Uterus (tissue), 4 donors: ENCODE measurements around the gene MAP2K6. TPM values are rescaled to one million over a fixed set of nuclear protein-coding genes. Genes with fewer than 3 reads are reported as not detected.

Experiments used
- DNase-seq, 2 donors: peaks; one replicate each; pipeline ENCODE4 v3.0.0-alpha.2; 2019 to 2020
- H3K27ac ChIP-seq, 2 donors: fragments of 200-600 bp; sonication (generic); 1 replicate in 1 of 2; 2 replicates in 1 of 2; pipeline ENCODE4 v1.5.1; 2016 to 2018
- H3K27me3 ChIP-seq, 2 donors: fragments of 200-600 bp; sonication (generic); one replicate each; pipeline ENCODE4 v1.5.1; 2018 to 2019; ENCODE audit warnings: control low read depth in 1 of 2
- H3K36me3 ChIP-seq, 2 donors: fragments of 200-600 bp; sonication (generic); one replicate each; pipeline ENCODE4 v1.5.1; 2019; ENCODE audit warnings: control low read depth in 1 of 2
- H3K4me1 ChIP-seq, 2 donors: fragments of 200-600 bp; sonication (generic); one replicate each; pipeline ENCODE4 v1.5.1; 2018 to 2019; ENCODE audit warnings: control low read depth in 1 of 2
- H3K4me3 ChIP-seq, 2 donors: fragments of 200-600 bp; sonication (generic); 1 replicate in 1 of 2; 2 replicates in 1 of 2; pipeline ENCODE4 v1.5.1; 2018 to 2019; ENCODE audit warnings: mild to moderate bottlenecking in 1 of 2
- H3K9me3 ChIP-seq, 2 donors: fragments of 200-600 bp; sonication (generic); one replicate each; pipeline ENCODE4 v1.5.1; 2019; ENCODE audit warnings: control low read depth in 1 of 2
- CTCF ChIP-seq, 4 experiments: fragments of 200-600 bp in 2 of 4; fragments of 450-650 bp in 2 of 4; sonication (generic) in 2 of 4; IDR thresholded peaks; one replicate each; pipeline ENCODE4 v1.5.1; 2016 to 2019; ENCODE audit warnings: antibody characterized with exemption in 4 of 4, mild to moderate bottlenecking in 2 of 4, moderate library complexity in 1 of 4
- POLR2A ChIP-seq, 2 donors: fragments of 450-650 bp; IDR thresholded peaks; one replicate each; pipeline ENCODE4 v1.6.1; 2016; ENCODE audit warnings: antibody characterized with exemption in 2 of 2, mild to moderate bottlenecking in 1 of 2, moderate library complexity in 1 of 2
- intact Hi-C: fragments of 100-400 bp; cut with DNase I; formaldehyde crosslinking; loops from one replicate; pipeline ENCODE4 v1.15.1; 2023; ENCODE audit warnings: low total_unique reads
- total RNA-seq, 4 donors: library from RNA; depleted of rRNA in 3 of 4; stranded (reverse); fragments of >200 nt in 3 of 4; gene quantifications; one replicate each; pipeline versions ENCODE4 v1.1.0 to v1.2.4, GENCODE V29; 2014 to 2023
- donor health status: DM: yes; HTN: yes; CAD: no.

Gene MAP2K6
- total RNA-seq, 4 donors from 2014 or later, result 3.2 to 43.4 (median 4.3) TPM

DNA sequence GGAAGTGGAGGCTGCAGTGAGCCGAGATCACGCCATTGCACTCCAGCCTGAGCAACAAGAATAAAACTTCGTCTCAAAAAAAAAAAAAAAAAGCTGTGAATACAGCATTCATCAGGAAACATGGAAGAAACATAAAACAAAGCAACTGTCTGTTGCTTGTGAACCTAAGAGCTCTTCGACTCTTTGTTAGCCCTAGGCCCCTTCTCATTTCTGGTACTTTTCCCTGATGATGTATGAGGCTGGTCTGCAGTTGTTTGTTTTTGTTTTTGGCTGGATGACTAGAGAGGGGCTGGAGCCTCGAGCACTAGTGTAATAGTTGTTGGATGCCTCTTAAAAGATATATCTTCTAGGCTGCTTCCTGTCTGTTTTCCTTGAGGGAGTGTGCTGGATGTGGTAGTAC lies 113.5 kb downstream of the MAP2K6 start:
- H3K4me1 ChIP-seq, result no peaks in the 10 kb centered on the region
- no peaks in the 10 kb centered on the region for H3K9me3 ChIP-seq
- H3K27ac ChIP-seq, result no peak overlapping the region
- no peaks in the 10 kb centered on the region for H3K27me3 ChIP-seq
- intact Hi-C loops, result no loop called here
- TF ChIP-seq POLR2A (IDR thresholded peaks at IDR 0.05) (no peak), CTCF (IDR thresholded peaks at IDR 0.05) (no peak)
- no peaks in the 10 kb centered on the region for H3K36me3 ChIP-seq
- no peak overlapping the region for H3K4me3 ChIP-seq
- DNase-seq, result no peak

- no peak overlapping the region for H3K27ac ChIP-seq
- H3K4me1 ChIP-seq, result no peaks in the 10 kb centered on the region
- H3K4me3 ChIP-seq, result no peak overlapping the region
- no peaks in the 10 kb centered on the region for H3K27me3 ChIP-seq
- no peak for TF ChIP-seq POLR2A (IDR thresholded peaks at IDR 0.05)
- TF ChIP-seq CTCF (IDR thresholded peaks at IDR 0.05), result no peak
- H3K36me3 ChIP-seq, result no peaks in the 10 kb centered on the region
- no peak for DNase-seq
- no peaks in the 10 kb centered on the region for H3K9me3 ChIP-seq
- intact Hi-C loops, result no loop called here
Measured at GRCh38 chr17:69533481-69534234, 119.2 kb downstream of the MAP2K6 start.

DNA sequence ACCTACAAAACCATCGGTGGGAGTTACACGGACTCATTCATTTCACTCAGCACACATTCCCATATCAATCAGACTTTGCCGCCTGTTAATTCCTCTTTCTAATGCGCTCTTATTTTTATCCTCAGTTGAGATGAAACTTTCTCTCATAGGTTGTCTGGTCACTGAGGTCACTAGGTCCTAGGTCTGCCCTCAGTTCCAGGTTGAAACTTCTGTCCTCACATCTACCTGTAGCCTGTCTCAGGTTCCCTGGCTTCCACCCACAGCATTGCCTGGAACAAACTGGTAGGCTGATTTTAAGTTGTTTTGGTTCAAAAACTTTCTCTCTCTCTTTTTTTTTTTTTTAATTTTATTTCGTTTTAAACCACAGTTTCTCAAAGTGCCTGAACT lies 119.7 kb downstream of the MAP2K6 start:
- H3K27ac ChIP-seq, result no peak overlapping the region
- no peaks in the 10 kb centered on the region for H3K27me3 ChIP-seq
- no peaks in the 10 kb centered on the region for H3K36me3 ChIP-seq
- no peaks in the 10 kb centered on the region for H3K9me3 ChIP-seq
- no peak for TF ChIP-seq POLR2A (IDR thresholded peaks at IDR 0.05)
- TF ChIP-seq CTCF (IDR thresholded peaks at IDR 0.05), result no peak
- H3K4me1 ChIP-seq, result no peaks in the 10 kb centered on the region
- intact Hi-C loops, result no loop called here
- H3K4me3 ChIP-seq, result no peak overlapping the region
- DNase-seq, result no peak

GRCh38 chr17:69535016-69535570 lies 120.6 kb downstream of the MAP2K6 start:
- Histone ChIP-seq H3K27ac (no peak overlapping the region), H3K9me3 (no peaks in the 10 kb centered on the region), H3K36me3 (no peaks in the 10 kb centered on the region), H3K4me1 (no peaks in the 10 kb centered on the region), H3K4me3 (no peak overlapping the region), H3K27me3 (no peaks in the 10 kb centered on the region)
- intact Hi-C loops, result no loop called here
- TF ChIP-seq POLR2A (IDR thresholded peaks at IDR 0.05) (no peak), CTCF (IDR thresholded peaks at IDR 0.05) (no peak)
- DNase-seq, result no peak

DNA sequence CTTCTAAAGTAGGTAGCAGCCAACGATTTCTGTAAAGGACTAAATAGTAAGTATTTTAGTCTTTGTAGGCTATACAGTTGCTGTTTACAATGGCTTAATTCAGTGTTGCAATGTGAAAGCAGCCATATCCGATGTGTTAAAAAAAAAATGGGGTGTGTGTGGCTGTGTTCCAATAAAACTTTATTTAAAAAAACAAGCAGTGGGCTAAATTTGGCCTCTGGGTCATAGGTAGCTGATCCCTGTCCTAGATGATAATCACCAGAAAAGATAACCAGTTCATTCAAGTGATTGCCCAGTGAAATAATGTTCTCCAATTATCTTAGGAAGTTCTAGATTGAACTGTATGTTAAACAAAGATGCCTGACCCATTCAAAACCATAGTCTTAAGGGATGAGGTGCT lies 124.3 kb downstream of the MAP2K6 start:
- Histone ChIP-seq H3K36me3 (no peaks in the 10 kb centered on the region), H3K4me1 (no peaks in the 10 kb centered on the region), H3K4me3 (no peak overlapping the region), H3K27ac (no peak overlapping the region), H3K27me3 (no peaks in the 10 kb centered on the region), H3K9me3 (no peaks in the 10 kb centered on the region)
- TF ChIP-seq POLR2A (IDR thresholded peaks at IDR 0.05) (no peak), CTCF (IDR thresholded peaks at IDR 0.05) (no peak)
- no peak for DNase-seq
- intact Hi-C loops, result no loop called here
